GF-D8 (cell line): ENCODE results near the gene KCND3.

Experiments
- DNase-seq: peaks from one replicate; lab custom pipeline; 2025; lab: John Stamatoyannopoulos, UW

The KCND3 gene

GRCh38 chr1:111911776-111912515 is 77.5 kb downstream of the KCND3 start:
- no peak for DNase-seq

- DNase-seq, result no peak
These were observed 78.4 kb downstream of the KCND3 start for GRCh38 chr1:111911061-111911460.

GRCh38 chr1:111909030-111909429 is 80.4 kb downstream of the KCND3 start:
- DNase-seq, result no peak

GRCh38 chr1:111908011-111908621 is 81.4 kb downstream of the KCND3 start:
- no peak for DNase-seq

GRCh38 chr1:111907321-111907720 is 82.1 kb downstream of the KCND3 start:
- DNase-seq, result no peak

- no peak for DNase-seq
These were observed 82.7 kb downstream of the KCND3 start for GRCh38 chr1:111906816-111907215.

- no peak for DNase-seq
These were observed 83.4 kb downstream of the KCND3 start for GRCh38 chr1:111906111-111906510.

- DNase-seq, result no peak
These were observed 84.8 kb downstream of the KCND3 start for GRCh38 chr1:111904478-111905218.

- no peak for DNase-seq
These were observed 85.5 kb downstream of the KCND3 start for GRCh38 chr1:111903871-111904449.

- DNase-seq, result no peak
These were observed 86.2 kb downstream of the KCND3 start for GRCh38 chr1:111903148-111903870.

- no peak for DNase-seq
These were observed 94.0 kb downstream of the KCND3 start for GRCh38 chr1:111895469-111895868.

- DNase-seq, result no peak
These were observed 94.5 kb downstream of the KCND3 start for GRCh38 chr1:111895017-111895416.

- DNase-seq, result no peak
These were observed 95.0 kb downstream of the KCND3 start for GRCh38 chr1:111894497-111894896.

GRCh38 chr1:111891566-111891965 is 97.9 kb downstream of the KCND3 start:
- DNase-seq, result no peak

GRCh38 chr1:111888740-111889376 is 100.6 kb downstream of the KCND3 start:
- no peak for DNase-seq

GRCh38 chr1:111887875-111888274 is 101.6 kb downstream of the KCND3 start:
- no peak for DNase-seq

- no peak for DNase-seq
These were observed 102.1 kb downstream of the KCND3 start for GRCh38 chr1:111887385-111887784.

- DNase-seq, result no peak
These were observed 102.7 kb downstream of the KCND3 start for GRCh38 chr1:111886741-111887140.

GRCh38 chr1:111884772-111885443 is 104.6 kb downstream of the KCND3 start:
- no peak for DNase-seq

GRCh38 chr1:111882986-111883560 is 106.4 kb downstream of the KCND3 start:
- no peak for DNase-seq

- DNase-seq, result no peak
These were observed 106.9 kb downstream of the KCND3 start for GRCh38 chr1:111882559-111882958.
